HG03060 (cell line): ENCODE data around the gene PRKACB.

Experiments
- ATAC-seq: cut with Tn5 transposase; IDR thresholded peaks from one replicate; pipeline ENCODE4 v1.9.1; 2021; ENCODE audit warnings: low read depth, moderate number of reproducible peaks; ENCODE audit not compliant: unreplicated experiment

Gene PRKACB

DNA sequence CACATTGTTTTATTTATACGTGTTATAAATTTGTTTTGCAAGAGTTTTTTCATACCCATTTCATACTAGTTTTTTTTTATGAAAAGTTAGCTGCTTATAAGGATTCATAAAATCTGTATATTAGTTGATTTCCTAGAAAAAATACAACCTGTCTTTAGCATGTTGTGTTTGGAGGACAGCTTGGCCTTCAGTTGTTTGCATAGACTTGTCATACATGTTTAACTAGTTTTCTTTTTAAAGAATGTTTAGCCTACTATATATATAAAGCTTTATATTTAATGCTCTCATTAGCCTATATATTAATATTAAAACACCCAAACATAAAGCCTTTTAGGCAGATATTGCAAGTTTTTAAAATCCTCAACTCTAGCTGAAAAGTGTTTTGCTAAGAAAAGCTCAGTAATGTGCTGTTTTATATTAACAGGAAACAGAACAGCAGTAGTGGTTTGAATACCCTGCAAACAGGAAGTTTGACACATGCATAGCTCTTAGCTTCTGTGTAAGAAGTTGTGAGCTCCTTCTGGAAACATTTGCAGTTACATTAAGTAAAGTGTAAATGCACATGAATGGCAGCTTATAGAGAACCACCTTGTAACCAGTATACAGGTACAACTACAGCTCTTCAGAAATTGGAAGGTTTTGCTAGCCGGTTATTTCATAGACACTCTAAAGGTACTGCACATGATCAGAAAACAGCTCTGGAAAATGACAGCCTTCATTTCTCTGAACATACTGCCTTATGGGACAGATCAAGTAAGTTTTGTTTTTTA lies at the start of gene PRKACB:
Gene PRKACB (plus strand): TSS at position 476 of the 770 bp plus-strand sequence. CDS start 91 bp downstream, at position 567.
- peak; percentile 71 for ATAC-seq

DNA sequence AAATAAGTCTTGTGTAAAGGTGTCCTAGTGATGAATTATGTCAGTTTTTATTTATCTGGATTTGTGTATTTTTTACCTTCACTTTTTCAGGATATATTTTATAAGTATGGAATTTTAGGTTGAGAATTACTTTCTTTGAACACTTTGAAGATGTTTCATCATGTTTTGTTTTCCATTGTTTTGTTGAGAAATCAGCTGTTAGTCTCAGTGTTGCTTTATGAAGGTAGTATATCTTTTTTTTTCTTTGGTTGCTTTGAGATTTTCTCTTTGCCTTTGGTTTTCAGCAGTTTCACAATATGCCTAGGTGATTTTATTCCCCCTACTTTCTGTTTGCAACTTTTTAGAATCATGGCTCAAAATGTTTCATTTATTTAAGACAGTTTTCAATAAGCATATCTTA lies 48.8 kb upstream of the PRKACB start:
- no peak for ATAC-seq

DNA sequence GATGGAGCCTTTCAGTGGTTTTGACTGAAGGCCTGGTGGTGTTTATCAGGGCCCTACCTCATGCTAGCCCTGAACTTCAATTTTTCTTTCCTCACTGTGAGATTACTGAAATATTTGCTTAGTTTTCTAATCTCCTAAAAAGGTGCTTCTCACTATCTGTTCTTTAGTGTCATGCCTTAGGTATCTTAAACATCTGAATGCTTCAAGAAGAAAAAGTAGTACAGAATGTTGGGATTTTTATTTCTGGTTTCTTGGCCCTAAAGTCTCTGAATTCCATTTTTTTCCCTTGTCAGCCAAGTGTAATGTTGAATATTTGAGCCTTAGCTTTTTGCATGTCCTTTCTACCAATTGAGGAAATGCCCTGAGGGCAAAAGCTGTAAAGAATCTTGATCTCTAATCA lies 47.9 kb upstream of the PRKACB start:
- no peak for ATAC-seq

DNA sequence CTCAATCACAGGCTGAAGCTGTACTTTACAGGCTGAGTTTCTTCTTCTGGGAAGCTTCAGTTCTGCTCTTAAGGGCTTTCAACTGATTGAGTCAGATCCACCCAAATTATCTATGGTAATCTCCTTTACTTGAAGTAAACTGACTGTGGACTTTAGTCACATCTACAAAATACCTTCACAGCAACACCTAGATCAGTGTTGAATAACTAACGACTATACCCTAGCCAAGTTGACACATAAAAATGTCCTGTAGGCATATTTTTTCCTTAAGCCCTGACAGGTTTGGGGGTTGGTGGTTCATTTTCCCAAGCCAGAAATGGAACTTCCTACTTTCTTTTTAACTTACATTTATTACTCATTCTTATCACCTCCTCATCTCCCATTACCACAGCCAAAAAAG lies 42.9 kb upstream of the PRKACB start:
- ATAC-seq: no peak

DNA sequence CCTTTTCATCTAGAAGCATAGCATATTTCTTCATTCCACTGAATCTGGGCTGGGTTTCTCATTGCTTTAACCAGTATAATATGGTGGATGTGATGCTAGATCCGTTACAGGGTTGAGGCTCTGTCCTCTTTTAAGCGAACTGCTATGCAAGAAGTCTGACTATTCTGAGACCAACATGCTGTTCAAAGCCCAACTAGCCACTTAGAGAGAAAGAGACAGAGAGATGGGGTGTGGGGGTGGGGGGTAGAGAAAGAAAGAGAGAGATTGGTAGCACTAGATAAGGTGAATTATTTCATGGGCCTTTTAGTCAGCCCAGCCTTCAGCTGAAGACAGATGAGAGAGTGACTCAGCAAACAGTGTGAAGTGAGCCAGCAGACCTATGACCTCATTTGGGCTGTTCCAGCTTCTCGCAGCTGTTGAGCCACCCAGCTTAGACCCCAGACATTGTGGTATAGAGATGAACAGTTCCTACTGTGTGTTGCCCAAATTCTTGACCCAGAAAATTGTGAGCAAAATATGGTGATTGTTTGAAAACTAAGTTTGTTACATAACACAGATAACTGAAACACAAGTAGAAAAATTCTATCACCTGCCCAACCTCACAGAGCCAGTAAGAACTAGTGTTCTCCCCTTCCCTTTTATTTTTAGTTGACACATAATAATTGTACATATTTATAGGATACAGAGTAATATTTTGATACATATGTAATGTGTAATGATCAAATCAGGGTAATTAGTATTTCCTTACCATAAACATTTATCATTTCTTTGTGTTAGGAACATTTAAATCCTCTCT lies 40.7 kb upstream of the PRKACB start:
- ATAC-seq: peak; percentile 85

DNA sequence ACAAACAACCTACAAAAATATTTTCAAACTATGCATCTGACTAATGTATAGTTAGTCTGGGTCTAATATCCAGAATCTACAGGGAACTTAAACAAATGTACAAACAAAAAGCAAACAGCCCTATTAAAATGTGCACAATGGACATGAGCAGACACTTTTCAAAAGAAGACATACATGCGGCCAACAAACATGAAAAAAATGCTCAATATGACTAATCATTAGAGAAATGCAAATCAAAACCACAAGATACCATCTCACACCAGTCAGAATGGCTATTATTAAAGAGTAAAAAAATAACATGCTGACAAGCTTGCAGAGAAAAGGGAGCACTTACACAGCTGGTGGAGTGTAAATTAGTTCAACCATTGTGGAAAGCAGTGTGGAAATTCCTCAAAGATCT lies 36.5 kb upstream of the PRKACB start:
- ATAC-seq: peak; percentile 69

DNA sequence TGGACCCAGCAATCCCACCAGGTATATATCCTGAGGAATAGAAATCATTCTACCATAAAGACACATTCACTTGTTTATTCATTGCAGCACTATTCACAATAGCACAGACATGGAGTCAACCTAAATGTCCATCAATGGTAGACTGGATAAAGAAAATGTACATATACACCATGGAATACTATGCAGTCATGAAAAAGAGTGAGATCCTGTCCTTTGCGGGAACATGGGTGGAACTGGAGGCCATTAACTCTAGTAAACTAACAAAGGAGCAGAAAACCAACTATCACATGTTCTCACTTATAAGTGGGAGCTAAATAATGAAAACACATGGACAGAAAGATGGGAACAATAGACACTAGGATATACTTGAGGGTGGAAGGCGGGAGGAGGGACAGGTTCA lies 36.1 kb upstream of the PRKACB start:
- ATAC-seq: no peak

DNA sequence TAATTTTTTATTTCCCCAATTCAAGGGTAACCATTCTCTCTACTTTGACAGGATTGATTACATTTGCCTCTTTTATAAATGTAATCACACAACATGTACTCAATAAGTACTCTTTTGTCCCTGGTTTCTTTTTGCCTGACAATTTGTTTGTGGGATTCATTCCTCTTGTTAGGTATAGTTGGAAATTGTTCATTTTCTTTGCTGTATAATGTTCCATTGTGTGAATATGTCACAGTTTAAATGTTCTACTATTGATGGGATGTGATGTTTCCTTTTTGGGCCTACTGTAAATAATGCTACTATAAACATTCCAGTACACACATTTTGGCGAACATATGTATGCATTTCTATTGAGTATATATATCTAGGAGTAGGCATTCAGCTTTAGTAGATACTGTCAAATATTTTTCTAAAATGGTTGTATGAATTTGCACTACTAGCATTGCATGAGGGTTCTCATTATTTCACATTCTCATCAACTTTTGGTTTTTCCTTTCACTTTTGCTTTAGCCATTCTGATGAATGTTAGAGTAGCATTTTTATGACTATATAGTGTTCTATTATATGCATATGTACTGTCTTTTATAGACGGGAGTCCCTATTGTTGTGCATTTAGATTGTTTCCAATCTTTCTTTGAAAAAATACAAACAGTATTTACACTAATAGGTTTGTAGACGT lies 35.0 kb upstream of the PRKACB start:
- no peak for ATAC-seq

DNA sequence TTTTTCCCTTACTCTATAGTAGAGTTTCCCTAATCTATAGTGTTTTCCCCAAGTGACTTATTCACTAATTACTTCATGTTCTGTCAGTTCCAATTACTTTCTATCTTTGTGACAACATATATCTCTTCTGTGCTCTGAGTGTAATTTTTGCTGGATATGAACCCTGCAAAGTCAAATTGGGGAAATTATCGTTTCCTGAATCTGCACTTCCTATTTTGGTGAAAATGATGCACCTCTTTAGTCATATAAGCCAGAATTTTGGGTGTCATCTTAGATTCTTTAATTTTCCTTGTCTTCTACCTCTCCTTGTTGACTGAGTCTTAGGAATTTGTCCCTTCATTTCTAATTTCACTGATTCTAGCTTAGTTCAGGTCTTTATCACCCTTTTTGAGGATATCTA lies 33.4 kb upstream of the PRKACB start:
- ATAC-seq: no peak

DNA sequence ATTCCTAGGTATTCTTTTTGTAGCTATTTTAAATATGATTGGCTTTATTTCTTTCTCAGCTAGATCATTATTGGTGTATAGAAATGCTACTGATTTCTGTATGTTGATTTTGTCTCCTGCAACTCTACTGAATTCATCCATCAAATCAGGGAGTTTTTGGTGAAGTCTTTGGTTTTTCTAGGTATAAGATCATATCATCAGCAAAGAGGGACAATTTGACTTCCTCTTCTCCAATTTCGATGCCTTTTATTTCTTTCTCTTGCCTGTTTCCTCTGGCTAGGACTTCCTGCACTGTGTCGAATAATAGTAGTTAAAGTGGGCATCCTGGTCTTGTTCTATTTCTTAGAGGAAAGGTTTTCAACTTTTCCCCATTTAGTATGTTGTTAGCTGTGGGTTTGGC lies 27.5 kb upstream of the PRKACB start:
- no peak for ATAC-seq

DNA sequence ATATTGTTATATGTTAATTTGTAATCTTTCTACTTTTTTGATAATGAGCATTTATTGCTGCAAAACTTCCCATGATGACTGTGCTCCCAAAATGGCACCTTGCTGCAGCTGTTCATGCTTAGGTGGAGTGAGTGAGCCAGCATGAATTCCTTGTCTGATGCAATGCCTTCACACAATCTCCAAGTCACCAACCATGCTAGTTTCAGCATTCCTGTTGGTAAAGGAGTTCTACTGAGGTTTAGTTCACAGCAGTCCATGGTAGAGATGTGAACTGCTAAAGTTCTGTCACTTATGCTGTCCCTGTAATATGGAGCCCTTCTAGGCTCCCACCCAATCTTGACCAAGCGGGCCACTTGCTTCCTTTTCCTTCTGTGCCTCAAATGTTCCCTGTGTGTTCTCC lies 26.2 kb upstream of the PRKACB start:
- no peak for ATAC-seq

DNA sequence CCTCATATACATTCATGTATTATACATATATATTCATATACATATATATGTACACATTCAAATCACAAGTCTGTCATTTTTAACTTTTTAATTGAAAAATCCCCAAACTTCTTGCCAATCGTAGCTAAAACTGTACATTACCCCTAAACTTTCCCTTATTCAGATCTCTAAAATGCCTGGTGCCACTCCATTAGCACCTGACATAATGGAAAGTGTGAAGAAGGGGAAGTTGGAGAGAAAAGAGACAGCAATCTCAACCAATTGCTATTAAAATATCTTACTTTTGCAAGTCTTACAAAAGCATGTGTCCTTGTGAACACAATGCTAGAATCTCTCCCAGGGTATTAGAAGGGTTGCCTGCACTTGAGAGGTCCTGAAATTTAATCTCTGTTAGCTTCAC lies 22.7 kb upstream of the PRKACB start:
- no peak for ATAC-seq

DNA sequence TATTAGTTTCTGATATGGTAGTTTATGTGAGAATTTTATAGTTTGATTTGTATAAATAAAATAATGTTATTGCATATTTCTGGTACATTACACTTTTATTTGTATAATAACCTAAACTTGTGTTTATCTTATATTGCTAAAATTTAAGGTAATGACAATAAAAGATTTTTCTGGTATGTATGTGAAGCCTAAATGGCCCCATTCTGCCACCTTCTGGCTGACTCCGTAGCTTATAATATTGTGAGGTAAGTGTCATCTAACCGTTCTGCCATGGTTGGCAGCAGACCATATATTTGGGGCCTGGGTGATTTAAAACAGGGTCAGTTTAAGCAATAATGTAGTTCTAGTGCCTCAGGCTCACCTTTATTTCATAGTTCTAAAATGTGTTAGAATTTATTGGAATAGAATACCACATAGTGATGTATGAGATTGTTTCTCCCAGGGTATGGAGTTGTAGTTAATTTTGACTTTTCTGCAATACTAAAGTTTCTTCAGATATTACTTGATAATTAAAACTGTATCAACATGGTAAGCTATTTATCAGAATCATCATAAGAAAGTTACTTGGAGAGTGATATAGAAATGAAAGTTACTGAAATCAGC lies 21.2 kb upstream of the PRKACB start:
- ATAC-seq: peak; percentile 84

DNA sequence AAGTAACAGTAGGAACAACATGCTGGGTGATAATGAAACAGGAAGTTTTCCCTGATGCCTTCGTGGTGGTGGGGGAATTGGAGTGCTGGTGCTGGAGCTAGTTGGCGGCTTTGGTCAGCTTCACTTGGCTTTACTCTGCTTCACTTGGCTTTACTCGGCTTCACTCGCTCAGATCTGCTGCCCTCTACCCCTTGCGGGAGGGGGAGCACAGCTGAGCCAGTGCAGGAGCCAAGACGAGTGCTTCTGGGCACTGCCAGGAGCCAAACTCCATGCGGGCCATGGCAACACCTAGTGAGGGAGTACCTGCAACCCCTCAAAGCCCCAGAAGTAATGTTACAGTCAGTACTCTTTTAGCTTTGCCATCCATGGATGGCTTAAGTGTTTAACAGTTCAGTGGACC lies 10.6 kb upstream of the PRKACB start:
- ATAC-seq: no peak

DNA sequence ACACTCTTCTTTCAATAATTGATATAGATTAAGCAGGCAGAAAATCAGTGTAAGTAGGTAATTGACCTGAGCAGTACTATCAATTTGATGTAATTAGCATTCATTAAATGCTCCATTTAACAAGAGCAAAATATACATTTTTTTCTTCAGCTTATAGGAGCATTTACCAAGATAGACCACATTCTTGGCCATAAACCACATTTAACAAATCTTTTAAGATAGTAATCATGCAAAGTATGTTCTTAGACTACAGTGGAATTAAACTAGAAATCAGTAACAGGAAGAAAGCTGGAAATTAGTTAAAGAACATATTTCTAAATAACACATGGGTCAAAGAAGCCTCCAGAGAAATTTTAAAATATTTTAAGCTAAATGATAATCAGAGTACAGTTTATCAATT lies 8.7 kb upstream of the PRKACB start:
- no peak for ATAC-seq

DNA sequence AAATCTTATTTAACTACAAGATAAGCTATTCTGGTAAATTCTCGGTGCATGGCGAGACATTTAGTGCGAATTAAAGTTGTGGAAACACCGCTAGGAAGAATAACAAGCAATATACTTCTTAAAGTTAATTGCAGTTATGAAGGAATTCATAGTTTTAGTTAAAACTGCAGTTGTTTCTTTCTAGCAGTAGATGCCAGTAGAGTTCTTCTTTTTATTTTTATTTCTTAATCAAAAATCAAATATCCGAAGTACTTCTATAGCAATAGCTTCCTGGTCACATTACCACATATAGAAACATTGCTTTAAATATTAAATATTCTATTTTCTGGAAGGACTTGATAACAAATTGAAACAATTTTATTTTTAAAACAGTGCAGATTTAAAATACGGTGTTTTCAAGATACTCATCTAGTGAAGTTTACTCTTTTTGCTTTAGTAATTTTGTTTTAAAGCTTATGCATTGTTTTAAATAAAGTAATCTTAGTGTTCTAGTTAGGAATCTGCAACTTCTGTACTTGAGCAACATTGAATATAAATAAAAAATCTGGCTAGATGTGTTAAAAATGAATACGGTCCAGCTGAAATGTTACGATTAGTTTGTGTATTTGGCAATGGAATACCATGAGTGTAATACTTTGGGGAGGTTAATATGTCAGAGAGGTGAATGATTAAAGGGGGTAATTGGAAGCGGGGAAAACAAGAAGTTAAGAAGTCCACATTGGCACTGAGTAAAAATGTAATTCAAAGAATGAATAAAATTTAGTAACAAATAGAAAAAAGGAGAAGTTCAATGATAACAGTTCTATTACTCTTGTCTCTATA lies 2.7 kb upstream of the PRKACB start:
- ATAC-seq: no peak

DNA sequence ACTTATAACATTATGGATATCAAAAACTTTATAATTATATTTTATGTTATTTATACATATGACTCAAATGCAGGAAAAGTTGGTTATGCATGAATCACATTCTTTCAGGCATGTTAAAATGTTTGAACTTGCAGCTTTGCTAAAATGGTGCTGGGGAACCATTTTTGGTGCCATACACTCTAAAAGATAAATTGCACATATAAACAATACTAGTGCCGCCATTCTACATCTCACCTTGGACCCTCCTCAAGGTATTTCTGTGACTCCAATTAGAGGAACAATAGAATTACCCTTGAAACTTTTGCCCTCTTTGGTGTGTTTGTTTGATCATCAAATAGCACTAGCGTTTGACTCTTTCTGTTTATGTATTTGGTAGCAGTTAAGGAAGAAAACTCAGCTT lies 997 bp downstream of the PRKACB start:
- ATAC-seq: no peak

DNA sequence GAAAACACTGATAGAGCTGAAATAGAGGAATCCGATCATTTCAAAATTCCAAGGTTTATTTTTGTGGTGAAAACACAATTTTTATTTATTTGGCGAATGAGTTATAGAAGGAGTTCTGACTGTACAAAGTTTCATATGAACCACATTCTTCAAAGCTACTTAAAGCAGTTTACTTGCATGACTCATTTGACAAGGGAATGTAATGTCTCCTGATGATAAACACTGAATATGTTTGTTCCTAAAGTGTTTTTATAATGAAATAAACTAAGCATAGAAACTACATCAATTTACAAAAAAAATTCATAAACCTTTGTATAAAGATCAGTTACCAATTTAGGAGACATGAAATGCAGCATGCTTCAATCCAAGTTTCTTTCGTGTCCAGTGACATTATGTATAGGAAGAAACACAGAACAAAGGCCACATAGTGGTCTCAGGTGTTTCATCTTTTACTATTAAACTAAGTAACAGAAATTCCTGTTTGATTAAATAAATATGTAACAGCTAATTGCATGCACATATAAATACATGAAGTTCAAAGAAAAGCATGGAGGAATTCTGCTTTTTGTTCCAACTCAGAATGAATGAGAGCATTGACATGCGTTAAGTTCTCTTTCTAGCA lies 2.5 kb downstream of the PRKACB start:
- no peak for ATAC-seq

DNA sequence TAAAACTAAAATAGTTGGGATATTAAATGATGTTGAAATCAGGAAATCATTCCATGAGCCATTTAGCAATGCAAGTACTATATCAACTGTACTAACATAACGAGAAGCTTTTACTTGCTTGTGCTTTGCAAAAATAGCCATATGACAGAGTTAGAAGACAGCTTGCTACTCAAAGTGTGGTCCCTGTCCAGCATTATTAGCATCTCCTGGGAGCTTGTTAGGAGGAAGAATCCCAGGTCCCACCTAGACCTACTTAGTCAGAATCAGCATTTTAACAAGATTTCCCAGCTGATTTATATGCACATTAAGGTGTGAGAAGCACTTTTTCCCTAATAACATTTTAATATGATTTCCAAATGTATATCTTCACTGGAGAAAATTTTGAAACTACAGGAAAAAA lies 4.7 kb downstream of the PRKACB start:
- no peak for ATAC-seq

DNA sequence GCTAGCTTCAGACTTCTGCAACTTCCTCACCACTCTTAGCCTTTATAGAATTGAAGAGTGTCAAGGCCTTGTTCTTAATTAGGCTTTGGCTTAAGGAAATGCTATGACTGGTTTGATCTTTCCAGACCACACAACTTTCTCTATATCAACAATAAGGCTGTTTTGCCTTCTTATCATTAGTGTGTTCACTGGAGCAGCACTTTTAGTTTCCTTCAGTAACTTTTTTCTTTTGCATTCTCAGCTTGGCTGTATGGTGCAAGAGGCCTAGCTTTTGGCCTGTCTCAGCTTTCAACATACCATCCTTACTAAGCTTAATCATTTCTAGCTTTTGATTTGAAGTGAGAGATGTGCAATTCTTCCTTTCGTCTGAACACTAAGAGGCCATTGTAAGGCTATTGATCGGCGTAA lies 8.6 kb downstream of the PRKACB start:
- ATAC-seq: peak; percentile 81
